GM18499 (cell line): ENCODE measurements around the gene RIMKLA.

Experiments used
- ATAC-seq: cut with Tn5 transposase; IDR thresholded peaks from one replicate; pipeline ENCODE4 v1.9.1; 2021; ENCODE audit warnings: moderate number of reproducible peaks; ENCODE audit not compliant: insufficient read depth, unreplicated experiment

Gene RIMKLA

DNA sequence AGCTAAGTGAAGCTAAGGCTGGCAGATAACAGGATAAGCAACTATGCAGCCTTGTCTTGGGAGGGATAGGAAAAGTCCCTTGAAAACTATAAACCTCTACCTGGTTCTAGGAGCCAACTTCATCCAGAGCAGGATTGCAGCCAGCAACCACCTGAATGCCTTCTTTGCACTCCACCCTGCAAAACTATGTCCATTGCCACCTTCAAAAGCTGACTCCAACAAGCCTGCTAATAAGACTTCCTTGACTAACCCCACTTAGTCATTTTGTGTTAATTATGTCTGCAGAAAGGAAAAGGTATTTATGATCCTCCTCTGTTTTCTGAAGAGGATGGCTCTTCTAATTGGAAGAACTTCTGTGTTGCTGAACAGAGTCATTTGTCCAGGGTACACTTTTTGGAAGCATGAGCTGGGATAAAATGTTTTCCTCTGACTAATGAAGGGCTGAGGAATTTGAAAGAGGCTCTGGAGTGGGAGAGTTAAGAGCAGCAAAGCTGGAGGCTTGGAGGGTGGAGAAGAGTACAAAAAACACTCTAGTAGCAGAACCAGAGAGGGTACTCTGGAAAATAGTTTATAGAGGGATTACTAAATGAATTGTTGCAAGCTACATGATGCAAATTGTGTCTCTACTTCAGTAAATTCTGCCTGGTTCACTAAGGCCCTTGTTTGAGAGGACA is 9.6 kb upstream of the RIMKLA start:
- ATAC-seq: no peak

DNA sequence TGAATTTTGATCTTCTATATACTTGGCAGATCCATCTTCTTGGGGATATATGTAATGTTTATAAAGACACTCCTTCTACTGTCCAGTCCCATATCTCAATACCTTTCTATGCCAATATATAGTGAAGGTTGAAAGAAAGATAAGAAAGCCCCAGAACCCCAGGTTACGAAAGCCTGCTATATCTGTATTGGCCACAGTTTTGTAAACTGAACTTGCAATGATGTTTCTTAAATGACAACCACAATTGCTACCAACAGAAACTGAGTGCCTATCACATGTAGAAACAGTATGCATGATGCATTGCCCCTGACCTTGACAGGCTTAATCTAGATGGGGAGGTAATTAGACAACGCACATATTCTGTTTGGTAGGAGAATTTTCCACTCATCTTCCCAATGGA is 7.8 kb upstream of the RIMKLA start:
- ATAC-seq: no peak

DNA sequence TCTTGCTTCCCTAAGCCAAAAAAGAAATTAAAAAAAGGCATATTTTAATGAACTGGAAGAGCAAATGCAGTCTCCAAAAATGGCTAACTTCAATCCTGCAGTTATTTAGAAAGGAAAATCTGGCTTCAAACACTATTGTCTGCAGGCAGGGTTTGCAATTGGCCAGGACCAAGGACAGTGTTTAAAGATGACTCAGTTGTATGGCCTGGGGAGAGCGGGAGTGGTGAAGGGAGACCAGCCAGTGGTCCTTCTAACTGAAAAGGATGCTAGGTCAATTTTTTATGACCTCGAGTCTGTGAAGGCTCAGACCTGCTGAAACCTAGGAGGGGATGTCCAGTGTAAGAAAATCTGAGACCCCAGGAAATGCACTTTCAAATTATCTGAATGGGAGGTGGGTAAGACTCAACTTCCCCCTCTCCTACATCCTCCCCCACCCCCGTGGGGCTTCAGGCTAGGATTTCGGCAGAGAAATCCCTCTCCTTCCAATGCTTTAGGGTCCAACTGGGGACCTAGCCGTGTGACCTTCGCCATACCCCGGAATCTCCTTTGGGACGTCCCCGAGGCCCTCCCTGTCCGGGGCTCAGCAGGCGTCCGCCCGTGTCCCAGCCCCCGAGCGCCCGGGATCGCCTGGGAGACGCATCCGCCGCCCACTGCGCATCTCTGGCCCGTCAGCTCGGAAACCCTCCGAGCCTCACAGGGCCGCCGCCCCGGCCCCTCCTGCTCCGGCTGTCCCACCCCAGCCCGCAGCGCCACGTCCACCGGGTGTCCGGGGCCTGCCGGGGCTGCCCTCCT is 602 bp upstream of the RIMKLA start:
- ATAC-seq: no peak

DNA sequence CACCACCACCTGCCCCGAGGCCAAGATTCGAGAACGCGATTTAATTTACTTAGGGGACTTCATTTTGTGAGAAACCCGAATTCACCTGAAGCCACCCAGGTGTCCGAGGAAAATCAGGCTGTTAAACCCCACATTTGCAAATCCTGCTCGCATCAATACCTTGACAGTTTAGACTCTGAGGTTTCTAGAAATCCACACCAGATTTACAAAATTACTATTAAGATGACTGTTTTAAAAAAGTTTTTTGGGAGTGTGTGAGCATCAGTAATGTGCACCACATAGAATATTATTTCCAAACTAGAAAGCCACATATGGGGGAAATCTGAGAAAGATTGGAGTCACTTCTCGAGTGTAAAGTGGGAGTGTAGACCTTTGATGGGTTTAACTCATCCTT is 685 bp downstream of the RIMKLA start:
- no peak for ATAC-seq

DNA sequence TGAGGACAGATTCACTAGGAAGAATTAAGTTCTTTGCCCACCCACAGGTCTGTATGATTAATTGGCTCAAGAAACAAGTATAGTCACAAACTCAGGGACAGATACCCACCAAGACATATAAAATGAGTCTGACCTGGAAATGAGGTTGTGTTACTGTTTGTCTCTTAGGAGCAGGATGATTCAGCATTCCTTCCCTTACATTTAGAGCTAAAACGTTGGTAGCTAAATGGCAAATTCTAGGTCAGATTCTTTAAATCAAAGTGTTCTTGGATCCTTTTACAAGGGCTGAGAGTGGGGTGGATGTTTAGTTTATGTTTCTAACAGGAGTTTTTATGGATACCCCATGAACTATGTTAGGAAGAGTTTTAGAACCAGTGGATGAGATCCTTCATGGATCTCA is 4.7 kb downstream of the RIMKLA start:
- ATAC-seq: no peak

DNA sequence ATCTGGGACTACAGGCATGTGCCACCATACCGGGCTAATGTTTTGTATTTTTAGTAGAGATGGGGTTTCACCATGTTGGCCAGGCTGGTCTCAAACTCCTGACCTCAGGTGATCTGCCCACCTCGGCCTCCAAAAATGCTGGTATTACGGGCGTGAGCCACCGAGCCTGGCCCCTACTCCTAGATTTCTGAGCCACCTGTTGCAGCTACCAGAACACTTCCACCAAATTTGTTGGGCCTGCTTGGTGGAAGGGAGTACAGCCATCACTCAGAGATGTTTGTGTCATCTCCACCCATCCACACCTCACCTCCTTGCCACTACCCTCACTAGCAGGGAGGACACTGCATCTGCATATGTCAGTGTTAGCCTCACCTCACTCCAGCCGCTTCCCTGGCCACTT is 5.5 kb downstream of the RIMKLA start:
- ATAC-seq: no peak

DNA sequence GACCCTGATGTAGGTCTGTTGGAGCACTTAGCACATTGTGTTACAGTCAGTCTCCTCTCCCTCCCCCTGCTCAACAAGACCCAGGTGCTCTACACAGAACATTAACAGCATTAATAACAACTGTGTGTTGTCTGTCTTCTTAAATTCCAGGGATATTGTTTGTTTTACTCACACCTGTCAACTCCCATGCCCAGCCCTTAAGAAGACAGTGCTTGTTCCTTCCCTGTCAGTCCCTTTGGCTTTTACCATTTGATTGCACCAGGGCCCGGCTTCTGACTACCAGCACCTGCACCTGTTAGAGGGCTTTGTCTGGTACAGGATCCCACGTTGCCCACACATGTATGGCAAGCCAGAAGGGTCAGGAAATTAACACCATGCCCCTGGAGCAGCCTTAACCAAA is 11.7 kb downstream of the RIMKLA start:
- no peak for ATAC-seq

DNA sequence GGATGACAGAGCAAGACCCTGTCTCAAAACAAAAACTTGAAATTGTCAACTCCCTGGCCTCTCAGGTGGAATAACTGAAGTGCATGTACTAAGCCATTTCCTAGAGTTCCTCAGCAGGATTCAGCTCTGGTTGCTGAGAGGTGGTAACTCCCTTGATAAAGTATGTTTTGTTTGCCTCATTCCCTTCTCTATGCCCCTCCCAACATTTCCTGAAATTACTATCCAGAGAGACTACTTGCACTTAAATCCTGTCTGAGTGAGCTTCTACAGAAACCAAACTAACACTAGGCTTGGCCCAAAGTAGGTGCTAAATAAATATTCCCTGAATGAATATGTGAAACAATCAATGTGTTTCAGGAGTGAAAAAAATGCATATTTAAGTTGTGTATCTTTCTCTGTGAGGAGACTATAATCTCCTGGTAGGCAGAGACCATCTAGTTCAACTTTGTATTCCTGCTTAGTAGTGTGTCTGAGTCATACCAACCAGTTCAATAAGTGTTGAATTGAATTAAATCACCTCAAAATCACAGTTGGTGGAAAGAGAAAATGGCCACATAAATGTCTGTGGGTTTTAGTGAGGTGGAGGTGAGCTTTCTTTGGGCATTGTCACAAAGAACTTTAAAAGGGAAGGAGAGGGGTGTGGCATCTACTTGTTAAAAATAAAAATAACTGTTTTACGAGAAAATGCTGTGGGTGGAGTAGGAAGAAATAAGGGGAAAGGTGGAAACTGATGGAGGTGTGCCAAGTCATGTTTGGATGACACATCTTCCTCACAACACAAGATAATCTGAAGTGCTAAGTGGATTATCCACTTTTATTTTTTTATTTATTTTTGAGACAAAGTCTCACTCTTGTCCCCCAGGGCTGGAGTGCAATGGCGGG is 12.6 kb downstream of the RIMKLA start:
- no peak for ATAC-seq

DNA sequence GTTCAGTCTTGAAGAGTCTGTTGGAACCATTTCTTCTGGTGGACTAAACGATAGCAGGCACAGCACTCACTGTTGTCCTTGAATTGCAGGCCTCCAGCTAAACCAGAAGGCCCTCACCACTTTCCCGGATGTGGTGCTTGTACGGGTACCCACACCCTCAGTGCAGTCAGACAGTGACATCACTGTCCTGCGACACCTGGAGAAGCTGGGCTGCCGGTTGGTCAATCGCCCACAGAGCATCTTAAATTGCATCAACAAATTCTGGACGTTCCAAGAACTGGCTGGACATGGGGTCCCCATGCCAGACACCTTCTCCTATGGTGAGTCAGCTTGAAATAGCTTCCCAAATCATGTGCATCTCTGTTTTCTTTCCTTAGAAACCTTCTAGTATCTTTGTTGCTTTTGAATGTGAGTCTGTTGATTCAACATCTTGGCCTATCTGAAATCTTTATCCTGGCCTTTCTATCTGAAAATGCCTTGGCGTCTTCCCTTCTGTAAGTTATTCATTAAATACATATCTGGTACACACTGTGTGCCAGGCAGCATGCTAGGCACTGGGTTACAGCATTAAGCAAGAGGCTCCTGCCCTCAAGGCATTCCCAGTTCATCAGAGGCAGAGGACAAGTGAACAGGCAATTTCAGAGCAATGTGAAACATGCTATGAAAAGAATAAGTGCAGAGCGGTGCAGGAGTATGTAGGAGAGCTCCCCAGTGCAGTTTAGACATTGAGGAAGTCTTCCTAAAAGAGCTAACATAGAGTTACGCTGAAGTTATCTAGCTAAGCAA is 18.9 kb downstream of the RIMKLA start:
- ATAC-seq: no peak

DNA sequence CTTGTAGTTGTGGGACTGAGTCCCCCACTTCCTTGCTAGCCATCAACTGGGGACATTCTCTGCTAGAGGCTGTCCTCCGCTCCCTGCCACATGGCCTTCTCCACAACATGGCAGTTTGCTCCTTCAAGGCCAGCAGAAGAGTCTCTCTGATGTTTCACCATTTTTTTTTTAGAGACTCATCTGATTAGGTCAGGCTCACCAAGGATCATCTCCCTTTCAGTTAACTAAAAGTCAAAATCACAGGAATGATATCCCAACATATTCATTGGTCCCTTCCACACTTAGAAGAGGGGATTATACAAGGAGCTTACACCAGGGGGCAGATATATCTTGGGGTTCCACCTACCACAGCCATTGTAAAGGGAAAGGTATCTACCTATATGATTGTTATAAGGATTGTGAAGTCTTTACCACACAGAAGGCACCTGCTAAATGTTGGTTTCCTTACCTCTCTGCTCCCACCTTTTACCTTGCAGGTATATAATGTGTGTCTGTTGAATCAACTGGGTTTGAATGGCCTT is 23.3 kb downstream of the RIMKLA start:
- no peak for ATAC-seq

DNA sequence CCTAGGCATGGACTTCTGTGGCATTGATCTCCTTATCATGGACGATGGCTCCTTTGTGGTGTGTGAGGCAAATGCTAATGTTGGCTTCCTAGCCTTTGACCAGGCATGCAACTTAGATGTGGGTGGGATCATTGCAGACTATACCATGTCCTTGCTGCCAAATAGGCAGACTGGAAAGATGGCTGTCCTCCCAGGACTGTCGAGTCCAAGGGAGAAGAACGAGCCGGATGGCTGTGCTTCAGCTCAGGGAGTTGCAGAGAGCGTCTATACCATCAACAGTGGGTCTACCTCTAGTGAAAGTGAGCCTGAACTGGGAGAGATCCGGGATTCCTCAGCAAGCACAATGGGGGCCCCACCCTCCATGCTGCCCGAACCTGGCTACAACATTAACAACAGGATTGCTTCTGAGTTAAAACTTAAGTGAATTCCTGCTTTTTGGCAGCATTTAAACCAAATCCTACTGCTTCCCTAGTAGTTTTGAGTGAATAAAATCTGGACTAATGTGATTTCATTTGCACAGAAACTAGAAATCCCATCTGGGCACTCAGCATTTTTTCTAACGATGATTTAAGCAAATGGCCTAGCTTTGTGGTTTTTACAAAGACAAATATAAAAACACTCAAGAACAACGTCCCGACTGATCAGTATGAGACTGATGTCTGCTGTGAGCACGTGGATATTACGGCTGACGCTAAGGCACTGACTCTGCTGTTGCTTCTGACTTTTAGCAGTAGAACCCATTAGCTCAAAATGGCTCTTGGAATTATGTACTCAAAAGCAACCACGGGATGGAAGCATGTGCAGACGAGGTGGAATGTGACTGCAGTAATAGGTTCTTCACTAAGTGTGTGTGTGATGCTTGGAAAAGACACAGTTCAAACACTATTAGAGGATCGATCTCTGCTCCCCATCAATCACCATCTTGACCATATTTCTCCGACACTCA is 34.2 kb downstream of the RIMKLA start:
- no peak for ATAC-seq

DNA sequence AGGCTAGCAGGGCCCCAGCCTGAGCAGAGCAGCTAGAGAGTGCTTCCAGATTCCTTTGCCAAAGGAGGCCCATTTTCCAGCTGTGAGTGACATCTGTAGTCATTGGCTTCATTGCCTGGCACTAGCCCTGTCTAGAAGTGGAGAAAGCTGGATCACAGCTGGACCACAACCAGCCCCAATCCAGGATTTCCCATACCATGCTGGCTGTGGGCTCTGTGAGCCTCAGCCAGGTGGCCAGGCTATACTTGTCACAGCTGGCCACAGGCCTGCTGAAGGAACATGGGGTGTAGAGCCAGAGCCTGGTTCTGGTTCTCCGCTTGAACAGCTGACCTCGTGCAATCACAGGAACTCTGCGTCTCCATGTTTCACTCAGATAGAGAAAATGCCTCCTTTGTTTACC is 36.6 kb downstream of the RIMKLA start:
- ATAC-seq: no peak

DNA sequence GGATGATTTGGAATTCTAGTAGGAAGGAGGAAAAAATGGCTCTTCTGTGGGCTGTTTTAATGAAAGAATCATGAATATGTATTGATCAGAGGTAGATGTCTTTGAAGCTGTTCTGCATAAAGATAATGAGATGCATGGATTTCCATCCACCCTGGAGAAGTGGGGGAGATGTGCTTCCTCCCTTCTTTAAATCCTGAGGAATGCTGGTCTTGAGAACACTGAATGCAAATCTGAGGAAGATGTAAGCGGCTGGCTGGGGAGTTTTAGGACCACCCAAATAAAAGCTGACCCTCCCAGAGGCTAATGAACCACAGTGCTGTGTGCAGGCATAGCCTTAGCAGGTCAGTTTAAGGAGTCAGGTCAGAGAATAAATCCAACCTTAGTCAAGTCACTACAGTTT is 37.9 kb downstream of the RIMKLA start:
- no peak for ATAC-seq

DNA sequence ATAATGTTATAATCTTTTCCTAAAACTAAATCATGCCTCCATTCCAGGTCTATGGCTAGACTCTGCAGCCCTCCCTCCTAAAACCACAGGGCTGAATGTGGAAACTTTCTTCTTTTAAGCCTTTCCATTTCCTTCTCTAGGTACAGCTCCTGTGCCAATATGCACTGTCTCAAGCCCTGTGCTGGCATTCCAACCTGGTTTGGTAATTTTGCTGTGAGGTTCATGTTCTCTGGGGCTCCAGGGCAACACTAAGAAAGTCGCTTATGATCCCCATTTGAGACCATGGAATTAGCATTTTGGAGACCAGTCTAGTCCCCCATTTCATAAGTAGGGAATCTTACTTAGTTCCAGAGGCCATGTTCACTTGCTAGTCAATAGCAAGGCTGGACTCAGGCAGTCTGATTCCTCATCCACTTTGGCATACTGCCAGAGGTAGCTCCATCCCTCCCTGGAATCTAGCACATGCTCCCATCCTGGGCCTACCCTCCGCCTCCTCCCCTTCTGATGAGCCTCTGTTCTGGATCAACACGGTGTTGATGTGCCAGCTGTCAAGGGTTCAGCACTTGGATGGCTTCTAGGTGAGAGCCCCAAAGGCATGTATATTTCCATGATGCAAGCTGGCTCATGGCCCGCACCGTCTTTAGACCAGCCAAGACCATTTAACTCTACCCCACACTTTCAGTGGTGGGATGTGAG is 38.7 kb downstream of the RIMKLA start:
- ATAC-seq: no peak

DNA sequence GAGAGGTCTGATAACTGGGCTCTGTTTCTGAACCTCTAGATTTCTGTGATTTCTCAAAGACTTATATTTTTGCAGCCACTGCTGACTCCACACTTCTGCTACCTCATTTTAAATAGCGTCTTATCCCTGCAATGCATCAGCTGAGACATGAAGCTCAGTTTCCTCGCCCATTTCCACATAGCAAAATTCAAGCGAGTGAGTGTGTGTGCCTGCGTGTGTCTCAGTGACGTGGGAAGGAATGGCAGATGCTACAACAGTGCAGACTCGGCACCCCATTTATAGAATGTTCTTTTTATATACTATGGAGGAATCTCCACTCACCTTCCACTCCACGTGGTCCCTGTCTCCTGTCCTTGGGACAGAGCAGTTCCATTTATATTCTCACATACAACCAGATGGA is 39.5 kb downstream of the RIMKLA start:
- ATAC-seq: no peak

DNA sequence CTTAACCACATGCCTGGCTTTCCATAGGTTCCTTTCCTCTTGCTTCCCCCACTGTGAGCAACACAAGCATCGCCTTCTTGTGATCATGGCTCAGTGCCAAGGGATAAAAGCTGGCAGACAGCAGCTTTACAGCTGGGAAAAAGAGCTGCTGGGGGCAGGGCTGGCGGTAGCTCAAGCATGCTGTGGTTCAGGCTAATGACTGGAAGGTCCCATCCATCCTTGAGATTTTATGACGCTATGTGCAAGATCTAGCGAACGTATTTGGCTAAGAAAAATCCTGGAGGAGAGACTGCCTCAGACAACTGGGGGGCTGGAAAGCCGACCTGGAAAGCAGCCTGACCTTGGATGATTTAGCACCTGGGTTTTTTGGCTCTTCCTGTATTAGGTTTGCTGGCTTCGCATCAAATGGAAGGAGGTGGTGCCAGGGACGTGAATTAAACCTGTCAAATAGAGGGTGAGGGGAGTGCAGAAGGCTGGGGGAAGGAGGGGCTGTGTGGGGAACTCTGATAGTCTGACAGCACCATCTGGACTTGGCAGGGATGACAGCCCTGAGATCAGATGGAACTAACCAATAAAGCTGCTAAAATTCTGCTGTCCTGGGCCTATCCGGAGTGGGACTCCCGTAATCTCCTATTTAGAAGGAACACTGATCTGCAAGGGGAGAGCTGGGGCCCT is 40.5 kb downstream of the RIMKLA start:
- no peak for ATAC-seq

DNA sequence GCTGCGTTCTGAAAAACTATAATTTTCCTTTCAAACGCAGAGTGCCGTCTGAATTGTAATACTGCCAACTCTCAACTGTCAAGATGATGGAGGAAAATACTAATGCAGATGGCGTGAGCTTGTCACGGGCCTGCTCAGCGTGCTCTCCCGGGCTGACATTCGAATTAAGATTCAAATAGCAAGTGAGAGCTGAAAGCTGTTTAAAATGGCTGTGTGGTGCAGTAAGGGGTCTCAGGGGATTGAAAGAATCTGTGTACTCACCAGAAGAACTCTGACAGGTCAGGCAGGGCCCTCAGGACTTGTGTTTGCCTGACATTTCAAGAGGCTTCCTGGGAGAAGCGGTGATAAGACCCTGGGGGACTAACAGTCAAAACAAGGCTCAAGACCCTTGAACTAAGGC is 42.1 kb downstream of the RIMKLA start:
- no peak for ATAC-seq

DNA sequence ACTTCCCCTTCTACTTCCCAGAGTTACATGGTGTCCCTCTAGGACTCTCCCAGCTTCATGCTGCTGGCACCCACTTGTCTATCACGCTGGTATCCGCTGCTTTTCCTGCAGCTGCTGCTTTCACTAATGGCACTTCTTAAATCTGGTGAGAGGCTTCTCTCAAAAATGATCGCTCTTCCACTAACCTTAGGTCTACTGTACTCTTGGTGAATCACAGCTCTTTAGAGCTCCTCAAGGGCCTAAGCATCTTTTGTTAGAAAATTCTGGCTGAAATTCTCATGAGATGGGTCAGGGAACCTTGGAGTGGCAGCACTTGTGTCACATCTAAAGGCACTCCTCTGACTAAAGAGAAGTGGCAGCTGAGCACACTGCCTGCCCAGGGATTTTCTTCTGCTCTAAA is 43.1 kb downstream of the RIMKLA start:
- no peak for ATAC-seq
